SHP77 treated with DMSO at 0.1 percent for 48 hours (cell line): ENCODE data around the gene HMGN5.

Experiments used
- DNase-seq: peaks from one replicate; lab custom pipeline; 2025; lab: John Stamatoyannopoulos, UW

Gene HMGN5

DNA sequence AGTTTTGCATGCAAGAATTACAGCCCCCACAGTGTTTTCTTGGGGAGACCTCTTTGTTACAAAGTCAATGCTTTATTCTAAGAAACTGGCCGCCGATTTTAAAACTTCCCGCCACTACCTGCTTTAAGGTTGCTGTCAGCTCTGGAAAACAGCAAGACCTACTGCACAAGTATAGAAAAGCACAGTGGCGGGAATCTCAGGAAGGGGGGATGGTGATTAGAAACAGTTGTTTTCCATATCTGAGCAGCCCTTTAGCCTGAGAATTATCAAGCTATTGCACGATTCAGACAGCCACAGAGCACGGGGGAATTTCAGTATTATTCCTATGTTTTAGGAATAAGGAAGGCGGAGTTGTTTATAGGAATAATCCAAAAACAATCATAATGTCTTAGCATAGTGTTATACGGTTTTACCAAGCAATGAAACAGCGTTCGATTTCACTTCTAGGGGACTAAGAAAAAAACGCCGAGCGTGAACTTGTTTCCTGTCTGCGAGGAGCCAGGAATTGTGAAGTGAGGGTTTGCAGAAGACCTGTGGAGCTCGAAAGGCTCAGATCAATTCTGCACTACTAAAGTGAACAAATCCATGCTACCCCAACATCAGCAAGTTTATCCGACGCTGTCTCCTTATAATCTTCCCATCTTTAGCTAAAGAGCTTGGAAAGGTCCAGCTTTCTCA lies 81.3 kb downstream of the HMGN5 start:
- DNase-seq = peak; percentile 51

DNA sequence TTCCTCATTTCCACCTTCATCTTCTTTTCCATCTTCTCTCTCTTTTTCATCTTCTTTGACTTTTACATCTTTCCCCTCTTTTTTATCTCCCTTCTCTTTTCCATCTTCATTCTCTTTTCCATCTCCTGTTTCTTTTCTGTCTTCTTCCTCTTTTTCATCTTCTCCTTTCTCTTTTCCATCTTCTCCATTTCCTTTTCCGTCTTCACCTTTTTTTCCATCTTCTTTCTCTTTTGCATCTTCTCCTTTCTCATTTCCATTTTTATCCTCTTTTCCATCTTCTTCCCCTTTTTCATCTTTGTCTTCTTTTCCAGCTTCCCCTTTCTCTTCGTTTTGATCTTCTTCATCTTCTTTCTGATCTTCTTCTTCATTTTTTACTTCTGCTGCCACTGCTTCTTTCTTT lies 87.0 kb downstream of the HMGN5 start:
- no peak for DNase-seq

DNA sequence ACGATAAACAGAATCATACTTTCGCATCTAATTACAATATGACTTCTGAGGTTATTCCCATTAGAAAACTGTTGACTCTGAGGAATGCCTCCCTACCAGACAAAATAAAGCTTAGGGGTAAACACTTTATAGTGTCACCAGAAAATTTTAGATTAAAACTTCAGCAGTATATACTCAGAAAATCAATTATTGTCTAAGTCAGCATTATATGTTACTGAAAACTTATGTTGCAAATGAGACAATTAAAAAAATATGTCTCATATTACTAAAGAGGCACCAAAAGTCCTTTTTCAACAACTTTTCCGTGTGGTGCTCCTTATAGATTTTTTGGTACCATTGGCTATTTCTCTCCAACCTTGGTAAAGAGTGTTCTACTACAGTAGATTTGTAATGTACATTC lies 91.4 kb downstream of the HMGN5 start:
- no peak for DNase-seq

DNA sequence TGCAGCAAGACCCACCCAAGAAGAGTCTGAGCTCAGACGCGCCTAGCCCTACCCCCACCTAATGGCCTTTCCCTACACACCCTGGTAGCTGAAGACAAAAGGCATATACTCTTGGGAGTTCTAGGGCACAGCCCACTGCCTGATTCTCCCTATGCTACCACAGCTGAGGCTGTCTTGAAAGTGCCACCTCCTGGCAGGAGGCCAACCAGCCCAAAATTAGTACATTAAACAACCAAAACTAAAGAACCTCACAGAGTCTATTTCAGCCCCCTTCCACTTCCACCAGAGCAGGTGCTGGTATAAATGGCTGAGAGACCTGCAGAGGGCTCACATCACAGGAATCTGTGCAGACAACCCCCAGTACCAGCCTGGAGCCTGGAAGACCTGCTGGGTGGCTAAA lies 119.1 kb downstream of the HMGN5 start:
- DNase-seq = no peak
